GM12878 (cell line): ENCODE measurements around the gene SEMA4A.

Experiments used
- CHD2 ChIP-seq: IDR thresholded peaks from 2 replicates; pipeline ENCODE4 v1.6.1; 2011; ENCODE audit warnings: low read depth, low read length, improper control_type of control experiment, borderline replicate concordance
- EGR1 ChIP-seq, 2 experiments: IDR thresholded peaks; 1 replicate in 1 of 2; 2 replicates in 1 of 2; pipeline ENCODE4 v1.6.1; 2011 to 2012; ENCODE audit warnings: low read depth in 2 of 2, low read length in 2 of 2, borderline replicate concordance in 1 of 2, mild to moderate bottlenecking in 1 of 2, moderate library complexity in 1 of 2
- POLR2A ChIP-seq: IDR thresholded peaks from 2 replicates; pipeline ENCODE4 v1.6.1; 2011; ENCODE audit warnings: low read depth, mild to moderate bottlenecking, low read length
- POLR2AphosphoS5 ChIP-seq: IDR thresholded peaks from 2 replicates; pipeline ENCODE4 v1.6.1; 2011; ENCODE audit warnings: mild to moderate bottlenecking, low read length, inconsistent platforms
- RAD51 ChIP-seq: fragments of 450-650 bp; IDR thresholded peaks from 2 replicates; pipeline ENCODE4 v1.6.1; 2016; ENCODE audit warnings: moderate library complexity, mild to moderate bottlenecking, inconsistent platforms
- SUZ12 ChIP-seq: fragments of 200-600 bp; sonication (generic); IDR thresholded peaks from one replicate; pipeline ENCODE4 v1.6.1; 2018; ENCODE audit warnings: antibody characterized with exemption, mild to moderate bottlenecking; ENCODE audit not compliant: unreplicated experiment
- TAF1 ChIP-seq: IDR thresholded peaks from 2 replicates; pipeline ENCODE4 v1.6.1; 2011; ENCODE audit warnings: mild to moderate bottlenecking, low read depth, low read length, borderline replicate concordance
- ZNF274 ChIP-seq: IDR thresholded peaks from one replicate; pipeline ENCODE4 v1.8.0; 2011; ENCODE audit not compliant: insufficient read length, insufficient read depth
- TF ChIP-seq, protein P1 (sequence below): fragments of 450-650 bp; formaldehyde crosslinking; IDR thresholded peaks from 2 replicates; pipeline ENCODE4 v1.4.0; 2020; ENCODE audit warnings: mild to moderate bottlenecking, moderate library complexity
- TF ChIP-seq, protein P2 (sequence below): IDR thresholded peaks from 2 replicates; pipeline ENCODE4 v1.6.1; 2012; ENCODE audit warnings: low read depth, low read length, improper control_type of control experiment
- TF ChIP-seq, protein P3 (sequence below), 3 experiments: IDR thresholded peaks in 2 of 3; conservative IDR thresholded peaks in 1 of 3; 2 replicates each; pipeline ENCODE4 v1.5.1; 2011; ENCODE audit warnings: low read depth in 3 of 3, low read length in 3 of 3, mild to moderate bottlenecking in 3 of 3, control low read depth in 2 of 3, moderate library complexity in 2 of 3, inconsistent platforms in 1 of 3, mixed read lengths in 1 of 3; ENCODE audit not compliant: control insufficient read depth in 2 of 3, insufficient read depth in 1 of 3; ENCODE audit errors: extremely low read depth in 1 of 3
- TF ChIP-seq, protein P4 (sequence below): fragments of 450-650 bp; IDR thresholded peaks from 2 replicates; pipeline ENCODE4 v1.6.1; 2017; ENCODE audit warnings: mild to moderate bottlenecking, low read depth, inconsistent platforms; ENCODE audit not compliant: poor library complexity, severe bottlenecking

DNA sequence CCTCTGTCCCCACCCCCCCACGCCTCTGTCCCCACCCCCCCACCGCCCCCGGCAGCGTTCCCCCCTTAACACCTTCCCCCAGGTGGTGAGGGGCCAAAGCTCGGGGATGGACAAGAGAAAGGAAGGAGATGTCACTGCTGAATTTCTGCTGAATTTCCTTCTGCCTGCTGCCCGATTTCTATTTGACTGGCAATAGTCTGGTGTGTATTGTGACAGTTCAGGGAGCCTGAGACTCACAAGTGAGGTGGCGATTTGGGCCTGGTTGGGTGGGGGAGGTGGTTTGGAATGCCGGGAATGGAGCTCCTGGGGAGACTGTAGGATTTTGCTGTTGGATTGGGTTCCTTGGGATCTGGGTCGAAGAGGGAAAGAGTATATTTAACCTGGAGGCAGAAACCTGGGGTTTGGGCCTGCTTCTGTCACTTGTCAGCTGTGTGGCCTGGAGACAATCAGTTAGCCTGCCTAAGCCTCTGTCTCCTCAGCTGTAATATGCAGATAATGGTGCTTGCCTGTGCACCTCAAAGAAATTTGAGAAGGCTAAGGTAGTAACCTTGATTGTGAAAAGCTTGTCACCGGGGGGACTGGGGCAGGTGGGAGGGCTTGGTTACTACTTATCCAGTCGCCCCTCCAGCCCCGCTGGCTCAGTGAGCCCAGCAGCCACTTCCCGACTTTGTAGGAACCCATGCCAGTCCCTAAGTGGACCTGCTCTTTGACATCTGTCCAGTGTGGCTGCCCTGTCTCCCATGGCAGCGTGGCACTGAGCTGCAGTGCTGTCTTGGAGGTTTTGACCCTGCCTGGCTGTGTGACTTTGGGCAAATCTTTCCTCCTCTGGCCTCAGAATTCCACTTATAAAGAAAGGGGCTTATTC lies 46.5 kb upstream of the SEMA4A start:
- TF ChIP-seq, protein P1, sequence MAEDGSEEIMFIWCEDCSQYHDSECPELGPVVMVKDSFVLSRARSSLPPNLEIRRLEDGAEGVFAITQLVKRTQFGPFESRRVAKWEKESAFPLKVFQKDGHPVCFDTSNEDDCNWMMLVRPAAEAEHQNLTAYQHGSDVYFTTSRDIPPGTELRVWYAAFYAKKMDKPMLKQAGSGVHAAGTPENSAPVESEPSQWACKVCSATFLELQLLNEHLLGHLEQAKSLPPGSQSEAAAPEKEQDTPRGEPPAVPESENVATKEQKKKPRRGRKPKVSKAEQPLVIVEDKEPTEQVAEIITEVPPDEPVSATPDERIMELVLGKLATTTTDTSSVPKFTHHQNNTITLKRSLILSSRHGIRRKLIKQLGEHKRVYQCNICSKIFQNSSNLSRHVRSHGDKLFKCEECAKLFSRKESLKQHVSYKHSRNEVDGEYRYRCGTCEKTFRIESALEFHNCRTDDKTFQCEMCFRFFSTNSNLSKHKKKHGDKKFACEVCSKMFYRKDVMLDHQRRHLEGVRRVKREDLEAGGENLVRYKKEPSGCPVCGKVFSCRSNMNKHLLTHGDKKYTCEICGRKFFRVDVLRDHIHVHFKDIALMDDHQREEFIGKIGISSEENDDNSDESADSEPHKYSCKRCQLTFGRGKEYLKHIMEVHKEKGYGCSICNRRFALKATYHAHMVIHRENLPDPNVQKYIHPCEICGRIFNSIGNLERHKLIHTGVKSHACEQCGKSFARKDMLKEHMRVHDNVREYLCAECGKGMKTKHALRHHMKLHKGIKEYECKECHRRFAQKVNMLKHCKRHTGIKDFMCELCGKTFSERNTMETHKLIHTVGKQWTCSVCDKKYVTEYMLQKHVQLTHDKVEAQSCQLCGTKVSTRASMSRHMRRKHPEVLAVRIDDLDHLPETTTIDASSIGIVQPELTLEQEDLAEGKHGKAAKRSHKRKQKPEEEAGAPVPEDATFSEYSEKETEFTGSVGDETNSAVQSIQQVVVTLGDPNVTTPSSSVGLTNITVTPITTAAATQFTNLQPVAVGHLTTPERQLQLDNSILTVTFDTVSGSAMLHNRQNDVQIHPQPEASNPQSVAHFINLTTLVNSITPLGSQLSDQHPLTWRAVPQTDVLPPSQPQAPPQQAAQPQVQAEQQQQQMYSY, result no peak
- TF ChIP-seq ZNF274 (no peak), POLR2AphosphoS5 (no peak), EGR1 (IDR thresholded peaks at IDR 0.05; ENCODE audit: borderline replicate concordance in 1 of 2, low read depth in 2 of 2, low read length in 2 of 2) (no peak), TAF1 (no peak), SUZ12 (no peak), POLR2A (no peak), CHD2 (no peak), RAD51 (no peak)
- TF ChIP-seq, protein P2, sequence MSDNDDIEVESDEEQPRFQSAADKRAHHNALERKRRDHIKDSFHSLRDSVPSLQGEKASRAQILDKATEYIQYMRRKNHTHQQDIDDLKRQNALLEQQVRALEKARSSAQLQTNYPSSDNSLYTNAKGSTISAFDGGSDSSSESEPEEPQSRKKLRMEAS, result no peak
- TF ChIP-seq, protein P3, sequence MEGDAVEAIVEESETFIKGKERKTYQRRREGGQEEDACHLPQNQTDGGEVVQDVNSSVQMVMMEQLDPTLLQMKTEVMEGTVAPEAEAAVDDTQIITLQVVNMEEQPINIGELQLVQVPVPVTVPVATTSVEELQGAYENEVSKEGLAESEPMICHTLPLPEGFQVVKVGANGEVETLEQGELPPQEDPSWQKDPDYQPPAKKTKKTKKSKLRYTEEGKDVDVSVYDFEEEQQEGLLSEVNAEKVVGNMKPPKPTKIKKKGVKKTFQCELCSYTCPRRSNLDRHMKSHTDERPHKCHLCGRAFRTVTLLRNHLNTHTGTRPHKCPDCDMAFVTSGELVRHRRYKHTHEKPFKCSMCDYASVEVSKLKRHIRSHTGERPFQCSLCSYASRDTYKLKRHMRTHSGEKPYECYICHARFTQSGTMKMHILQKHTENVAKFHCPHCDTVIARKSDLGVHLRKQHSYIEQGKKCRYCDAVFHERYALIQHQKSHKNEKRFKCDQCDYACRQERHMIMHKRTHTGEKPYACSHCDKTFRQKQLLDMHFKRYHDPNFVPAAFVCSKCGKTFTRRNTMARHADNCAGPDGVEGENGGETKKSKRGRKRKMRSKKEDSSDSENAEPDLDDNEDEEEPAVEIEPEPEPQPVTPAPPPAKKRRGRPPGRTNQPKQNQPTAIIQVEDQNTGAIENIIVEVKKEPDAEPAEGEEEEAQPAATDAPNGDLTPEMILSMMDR (IDR thresholded peaks at IDR 0.05 in 2 of 3, conservative IDR thresholded peaks at IDR 0.05 in 1 of 3; ENCODE audit: control insufficient read depth in 2 of 3, extremely low read depth in 1 of 3, insufficient read depth in 1 of 3, low read depth in 3 of 3, low read length in 3 of 3), result no peak
- TF ChIP-seq, protein P4, sequence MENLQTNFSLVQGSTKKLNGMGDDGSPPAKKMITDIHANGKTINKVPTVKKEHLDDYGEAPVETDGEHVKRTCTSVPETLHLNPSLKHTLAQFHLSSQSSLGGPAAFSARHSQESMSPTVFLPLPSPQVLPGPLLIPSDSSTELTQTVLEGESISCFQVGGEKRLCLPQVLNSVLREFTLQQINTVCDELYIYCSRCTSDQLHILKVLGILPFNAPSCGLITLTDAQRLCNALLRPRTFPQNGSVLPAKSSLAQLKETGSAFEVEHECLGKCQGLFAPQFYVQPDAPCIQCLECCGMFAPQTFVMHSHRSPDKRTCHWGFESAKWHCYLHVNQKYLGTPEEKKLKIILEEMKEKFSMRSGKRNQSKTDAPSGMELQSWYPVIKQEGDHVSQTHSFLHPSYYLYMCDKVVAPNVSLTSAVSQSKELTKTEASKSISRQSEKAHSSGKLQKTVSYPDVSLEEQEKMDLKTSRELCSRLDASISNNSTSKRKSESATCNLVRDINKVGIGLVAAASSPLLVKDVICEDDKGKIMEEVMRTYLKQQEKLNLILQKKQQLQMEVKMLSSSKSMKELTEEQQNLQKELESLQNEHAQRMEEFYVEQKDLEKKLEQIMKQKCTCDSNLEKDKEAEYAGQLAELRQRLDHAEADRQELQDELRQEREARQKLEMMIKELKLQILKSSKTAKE, result no peak
